HepG2 (cell line): ENCODE results near the gene DAZAP1. TPM values are rescaled to one million over a fixed set of nuclear protein-coding genes. Genes with fewer than 3 reads are reported as not detected.

Experiments used
- CBX1 ChIP-seq: IDR thresholded peaks from one replicate; pipeline ENCODE4 v1.6.1; 2016; ENCODE audit warnings: antibody characterized with exemption, low read depth
- CREM ChIP-seq, 2 experiments: sonication (generic) in 1 of 2; formaldehyde crosslinking in 1 of 2; IDR thresholded peaks; 2 replicates each; pipeline versions ENCODE4 v1.4.0 to v1.6.1; 2016 to 2020; ENCODE audit warnings: antibody characterized with exemption in 1 of 2, mild to moderate bottlenecking in 1 of 2, missing genetic modification reagents in 1 of 2
- HDAC2 ChIP-seq: sonication (generic); formaldehyde crosslinking; IDR thresholded peaks from 2 replicates; pipeline ENCODE4 v1.4.0; 2020; ENCODE audit warnings: missing genetic modification reagents
- MLLT10 ChIP-seq: sonication (generic); formaldehyde crosslinking; IDR thresholded peaks from 2 replicates; pipeline ENCODE4 v1.4.0; 2020; ENCODE audit warnings: missing genetic modification reagents
- TEAD3 ChIP-seq: optimal IDR thresholded peaks from 2 replicates; pipeline ENCODE3; 2016; ENCODE audit warnings: borderline replicate concordance
- TMF1 ChIP-seq: sonication (generic); formaldehyde crosslinking; IDR thresholded peaks from 2 replicates; pipeline ENCODE4 v1.8.1; 2022; ENCODE audit warnings: low read depth, missing genetic modification reagents
- YEATS2 ChIP-seq: sonication (generic); formaldehyde crosslinking; IDR thresholded peaks from 2 replicates; pipeline ENCODE4 v1.4.0; 2020; ENCODE audit warnings: missing genetic modification reagents, borderline replicate concordance
- ZFP36 ChIP-seq: fragments of 150-350 bp; IDR thresholded peaks from 2 replicates; pipeline ENCODE4 v1.6.1; 2018; ENCODE audit warnings: borderline replicate concordance, low read length, low read depth; ENCODE audit not compliant: partially characterized antibody
- ZKSCAN8 ChIP-seq: IDR thresholded peaks from 2 replicates; pipeline ENCODE4 v1.6.1; 2016; ENCODE audit warnings: borderline replicate concordance, missing genetic modification reagents, missing compliant biosample characterization
- ZNF501 ChIP-seq: sonication (generic); formaldehyde crosslinking; IDR thresholded peaks from 2 replicates; pipeline ENCODE4 v1.5.1; 2020; ENCODE audit warnings: mild to moderate bottlenecking, moderate library complexity, missing genetic modification reagents
- ZNF678 ChIP-seq: sonication (generic); formaldehyde crosslinking; IDR thresholded peaks from 2 replicates; pipeline ENCODE4 v1.4.0; 2020; ENCODE audit warnings: mild to moderate bottlenecking, missing genetic modification reagents
- polyA plus RNA-seq, 8 experiments: library from polyadenylated mRNA; depleted of rRNA in 3 of 8; stranded (reverse) in 7 of 8; unstranded in 1 of 8; fragments of >200 nt; fragmentation: Illumina TruSeq in 4 of 8; extraction: Trizol in 4 of 8; gene quantifications; 2 replicates each; pipeline versions ENCODE4 v1.2.1 to v1.2.3, GENCODE V29; 2011 to 2016; ENCODE audit warnings: low read depth in 4 of 8, missing spikeins in 1 of 8, mixed read lengths in 1 of 8; ENCODE audit not compliant: insufficient read depth in 1 of 8
- total RNA-seq, 5 experiments: library from RNA; depleted of rRNA; stranded (reverse); fragments of >200 nt; fragmentation: Illumina TruSeq; extraction: Trizol; gene quantifications; 2 replicates each; pipeline ENCODE4 v1.2.3, GENCODE V29; 2016; ENCODE audit warnings: low read depth in 1 of 5
- TF ChIP-seq, protein P1 (sequence below): sonication (generic); formaldehyde crosslinking; IDR thresholded peaks from one replicate; pipeline ENCODE4 v1.5.1; 2020; ENCODE audit warnings: mild to moderate bottlenecking, missing genetic modification reagents; ENCODE audit errors: not compliant biosample characterization
- TF ChIP-seq, protein P2 (sequence below): sonication (generic); formaldehyde crosslinking; IDR thresholded peaks from 2 replicates; pipeline ENCODE4 v1.5.1; 2020; ENCODE audit warnings: mild to moderate bottlenecking, missing genetic modification reagents, borderline replicate concordance
- TF ChIP-seq, protein P3 (sequence below): sonication (generic); formaldehyde crosslinking; IDR thresholded peaks from 2 replicates; pipeline ENCODE4 v1.4.0; 2020; ENCODE audit warnings: missing genetic modification reagents, borderline replicate concordance

DAZAP1 gene
- total and polyA plus RNA-seq, 2 of the 13 experiments (the other 11 are each of a cell fraction or from before 2014, with no cell fraction given) = 63.3 to 79.2 TPM

DNA sequence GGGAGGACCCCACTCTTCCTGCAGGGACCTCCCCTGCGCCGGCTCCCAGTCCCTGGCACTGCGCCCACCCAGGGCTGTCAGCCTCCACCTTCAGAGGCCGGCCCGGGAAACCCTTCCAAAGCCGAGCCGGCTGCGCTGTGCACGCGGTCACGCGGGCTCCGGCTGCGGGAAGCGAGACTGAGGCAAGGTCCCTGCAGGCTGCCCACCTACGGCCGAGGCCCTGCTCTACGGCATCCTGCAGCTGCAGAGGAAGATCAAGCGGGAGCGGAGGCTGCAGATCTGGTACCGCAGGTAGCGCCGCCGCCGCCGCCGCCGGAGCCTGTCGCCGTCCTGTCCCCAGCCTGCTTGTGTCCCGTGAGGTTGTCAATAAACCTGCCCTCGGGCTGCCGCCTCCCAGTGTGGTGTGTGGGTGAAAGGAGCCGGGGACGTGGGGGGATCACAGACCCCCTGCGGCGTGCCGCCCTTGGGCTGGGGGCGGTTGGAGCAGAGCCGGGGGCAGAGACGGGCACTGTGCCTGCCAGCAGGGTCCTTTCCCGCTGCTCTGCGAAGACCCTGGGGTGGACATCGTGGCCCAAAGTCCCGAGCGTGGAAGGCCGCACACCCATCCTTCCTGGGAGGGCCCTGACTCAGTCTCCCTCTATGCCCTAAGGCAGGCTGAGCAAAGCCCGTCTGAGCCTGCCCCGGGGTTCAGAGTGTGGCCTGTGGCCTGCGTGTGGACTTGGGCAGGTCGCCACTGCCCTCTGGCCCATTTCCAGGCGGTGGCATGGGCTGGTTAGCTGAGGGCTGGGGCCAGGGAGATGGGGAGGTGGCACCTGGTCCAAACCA, 12.0 kb upstream of the DAZAP1 start (continued):
- TF ChIP-seq, protein P1, sequence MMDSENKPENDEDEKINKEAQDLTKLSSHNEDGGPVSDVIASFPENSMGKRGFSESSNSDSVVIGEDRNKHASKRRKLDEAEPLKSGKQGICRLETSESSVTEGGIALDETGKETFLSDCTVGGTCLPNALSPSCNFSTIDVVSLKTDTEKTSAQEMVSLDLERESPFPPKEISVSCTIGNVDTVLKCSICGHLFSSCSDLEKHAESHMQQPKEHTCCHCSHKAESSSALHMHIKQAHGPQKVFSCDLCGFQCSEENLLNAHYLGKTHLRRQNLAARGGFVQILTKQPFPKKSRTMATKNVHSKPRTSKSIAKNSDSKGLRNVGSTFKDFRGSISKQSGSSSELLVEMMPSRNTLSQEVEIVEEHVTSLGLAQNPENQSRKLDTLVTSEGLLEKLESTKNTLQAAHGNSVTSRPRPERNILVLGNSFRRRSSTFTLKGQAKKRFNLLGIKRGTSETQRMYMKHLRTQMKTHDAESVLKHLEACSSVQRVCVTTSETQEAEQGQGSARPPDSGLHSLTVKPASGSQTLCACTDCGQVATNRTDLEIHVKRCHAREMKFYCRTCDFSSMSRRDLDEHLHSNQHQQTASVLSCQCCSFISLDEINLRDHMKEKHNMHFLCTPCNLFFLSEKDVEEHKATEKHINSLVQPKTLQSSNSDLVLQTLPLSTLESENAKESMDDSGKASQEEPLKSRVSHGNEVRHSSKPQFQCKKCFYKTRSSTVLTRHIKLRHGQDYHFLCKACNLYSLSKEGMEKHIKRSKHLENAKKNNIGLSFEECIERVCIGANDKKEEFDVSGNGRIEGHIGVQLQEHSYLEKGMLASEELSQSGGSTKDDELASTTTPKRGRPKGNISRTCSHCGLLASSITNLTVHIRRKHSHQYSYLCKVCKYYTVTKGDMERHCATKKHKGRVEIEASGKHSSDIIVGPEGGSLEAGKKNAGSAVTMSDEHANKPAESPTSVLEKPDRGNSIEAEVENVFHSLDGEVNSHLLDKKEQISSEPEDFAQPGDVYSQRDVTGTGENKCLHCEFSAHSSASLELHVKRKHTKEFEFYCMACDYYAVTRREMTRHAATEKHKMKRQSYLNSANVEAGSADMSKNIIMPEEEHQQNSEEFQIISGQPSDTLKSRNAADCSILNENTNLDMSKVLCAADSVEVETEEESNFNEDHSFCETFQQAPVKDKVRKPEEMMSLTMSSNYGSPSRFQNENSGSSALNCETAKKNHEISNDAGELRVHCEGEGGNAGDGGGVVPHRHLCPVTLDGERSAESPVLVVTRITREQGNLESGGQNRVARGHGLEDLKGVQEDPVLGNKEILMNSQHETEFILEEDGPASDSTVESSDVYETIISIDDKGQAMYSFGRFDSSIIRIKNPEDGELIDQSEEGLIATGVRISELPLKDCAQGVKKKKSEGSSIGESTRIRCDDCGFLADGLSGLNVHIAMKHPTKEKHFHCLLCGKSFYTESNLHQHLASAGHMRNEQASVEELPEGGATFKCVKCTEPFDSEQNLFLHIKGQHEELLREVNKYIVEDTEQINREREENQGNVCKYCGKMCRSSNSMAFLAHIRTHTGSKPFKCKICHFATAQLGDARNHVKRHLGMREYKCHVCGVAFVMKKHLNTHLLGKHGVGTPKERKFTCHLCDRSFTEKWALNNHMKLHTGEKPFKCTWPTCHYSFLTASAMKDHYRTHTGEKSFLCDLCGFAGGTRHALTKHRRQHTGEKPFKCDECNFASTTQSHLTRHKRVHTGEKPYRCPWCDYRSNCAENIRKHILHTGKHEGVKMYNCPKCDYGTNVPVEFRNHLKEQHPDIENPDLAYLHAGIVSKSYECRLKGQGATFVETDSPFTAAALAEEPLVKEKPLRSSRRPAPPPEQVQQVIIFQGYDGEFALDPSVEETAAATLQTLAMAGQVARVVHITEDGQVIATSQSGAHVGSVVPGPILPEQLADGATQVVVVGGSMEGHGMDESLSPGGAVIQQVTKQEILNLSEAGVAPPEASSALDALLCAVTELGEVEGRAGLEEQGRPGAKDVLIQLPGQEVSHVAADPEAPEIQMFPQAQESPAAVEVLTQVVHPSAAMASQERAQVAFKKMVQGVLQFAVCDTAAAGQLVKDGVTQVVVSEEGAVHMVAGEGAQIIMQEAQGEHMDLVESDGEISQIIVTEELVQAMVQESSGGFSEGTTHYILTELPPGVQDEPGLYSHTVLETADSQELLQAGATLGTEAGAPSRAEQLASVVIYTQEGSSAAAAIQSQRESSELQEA (CRISPR knock-in tag) = no peak
- 0 out of 2 replicates have a peak, but pooled peaks have one; percentile 18 for TF ChIP-seq ZNF678
- TF ChIP-seq TMF1 (CRISPR knock-in tag) = no peak
- peak; percentile 55 for TF ChIP-seq CBX1
- TF ChIP-seq, protein P2, sequence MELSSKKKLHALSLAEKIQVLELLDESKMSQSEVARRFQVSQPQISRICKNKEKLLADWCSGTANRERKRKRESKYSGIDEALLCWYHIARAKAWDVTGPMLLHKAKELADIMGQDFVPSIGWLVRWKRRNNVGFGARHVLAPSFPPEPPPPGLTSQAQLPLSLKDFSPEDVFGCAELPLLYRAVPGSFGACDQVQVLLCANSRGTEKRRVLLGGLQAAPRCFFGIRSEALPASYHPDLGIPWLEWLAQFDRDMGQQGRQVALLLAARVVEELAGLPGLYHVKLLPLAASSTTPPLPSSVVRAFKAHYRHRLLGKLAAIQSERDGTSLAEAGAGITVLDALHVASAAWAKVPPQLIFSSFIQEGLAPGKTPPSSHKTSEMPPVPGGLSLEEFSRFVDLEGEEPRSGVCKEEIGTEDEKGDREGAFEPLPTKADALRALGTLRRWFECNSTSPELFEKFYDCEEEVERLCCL (CRISPR knock-in tag) = no peak
- no peak for TF ChIP-seq CREM (IDR thresholded peaks at IDR 0.05)
- TF ChIP-seq CREM (CRISPR knock-in tag; IDR thresholded peaks at IDR 0.05) = no peak
- TF ChIP-seq TEAD3 (CRISPR knock-in tag) = no peak
- TF ChIP-seq ZKSCAN8 (CRISPR knock-in tag) = no peak
- TF ChIP-seq, protein P3, sequence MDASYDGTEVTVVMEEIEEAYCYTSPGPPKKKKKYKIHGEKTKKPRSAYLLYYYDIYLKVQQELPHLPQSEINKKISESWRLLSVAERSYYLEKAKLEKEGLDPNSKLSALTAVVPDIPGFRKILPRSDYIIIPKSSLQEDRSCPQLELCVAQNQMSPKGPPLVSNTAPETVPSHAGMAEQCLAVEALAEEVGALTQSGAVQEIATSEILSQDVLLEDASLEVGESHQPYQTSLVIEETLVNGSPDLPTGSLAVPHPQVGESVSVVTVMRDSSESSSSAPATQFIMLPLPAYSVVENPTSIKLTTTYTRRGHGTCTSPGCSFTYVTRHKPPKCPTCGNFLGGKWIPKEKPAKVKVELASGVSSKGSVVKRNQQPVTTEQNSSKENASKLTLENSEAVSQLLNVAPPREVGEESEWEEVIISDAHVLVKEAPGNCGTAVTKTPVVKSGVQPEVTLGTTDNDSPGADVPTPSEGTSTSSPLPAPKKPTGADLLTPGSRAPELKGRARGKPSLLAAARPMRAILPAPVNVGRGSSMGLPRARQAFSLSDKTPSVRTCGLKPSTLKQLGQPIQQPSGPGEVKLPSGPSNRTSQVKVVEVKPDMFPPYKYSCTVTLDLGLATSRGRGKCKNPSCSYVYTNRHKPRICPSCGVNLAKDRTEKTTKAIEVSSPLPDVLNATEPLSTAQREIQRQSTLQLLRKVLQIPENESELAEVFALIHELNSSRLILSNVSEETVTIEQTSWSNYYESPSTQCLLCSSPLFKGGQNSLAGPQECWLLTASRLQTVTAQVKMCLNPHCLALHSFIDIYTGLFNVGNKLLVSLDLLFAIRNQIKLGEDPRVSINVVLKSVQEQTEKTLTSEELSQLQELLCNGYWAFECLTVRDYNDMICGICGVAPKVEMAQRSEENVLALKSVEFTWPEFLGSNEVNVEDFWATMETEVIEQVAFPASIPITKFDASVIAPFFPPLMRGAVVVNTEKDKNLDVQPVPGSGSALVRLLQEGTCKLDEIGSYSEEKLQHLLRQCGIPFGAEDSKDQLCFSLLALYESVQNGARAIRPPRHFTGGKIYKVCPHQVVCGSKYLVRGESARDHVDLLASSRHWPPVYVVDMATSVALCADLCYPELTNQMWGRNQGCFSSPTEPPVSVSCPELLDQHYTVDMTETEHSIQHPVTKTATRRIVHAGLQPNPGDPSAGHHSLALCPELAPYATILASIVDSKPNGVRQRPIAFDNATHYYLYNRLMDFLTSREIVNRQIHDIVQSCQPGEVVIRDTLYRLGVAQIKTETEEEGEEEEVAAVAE (CRISPR knock-in tag) = no peak
- TF ChIP-seq HDAC2 (CRISPR knock-in tag) = no peak
- TF ChIP-seq YEATS2 (CRISPR knock-in tag) = no peak
- TF ChIP-seq ZFP36 = no peak
- TF ChIP-seq ZNF501 (CRISPR knock-in tag) = no peak
- no peak for TF ChIP-seq MLLT10
